CD4-positive, CD25-positive, alpha-beta regulatory T cell (primary cell): ENCODE data around the gene GPALPP1. TPM values are rescaled to one million over a fixed set of nuclear protein-coding genes. Genes with fewer than 3 reads are reported as not detected.
"Not testable (repeated sequence)": the region's sequence is repeated elsewhere in the genome, so short reads cannot be mapped to it uniquely, and the experiment has no call there.

Experiments used
- ATAC-seq, 2 donors: fragments of 150-1000 bp; cut with Tn5 transposase; one replicate each; pipeline ENCODE4 v1.10.0; 2021; ENCODE audit warnings: low read depth in 2 of 2, moderate number of reproducible peaks in 2 of 2, moderate library complexity in 1 of 2
- DNase-seq, 3 donors: peaks; one replicate each; pipeline versions ENCODE4 v3.0.0 to v3.0.0-alpha.2; 2012 to 2022; ENCODE audit warnings: mixed read lengths in 1 of 3
- H3K27ac ChIP-seq: one replicate; pipeline ENCODE4 v1.7.0; 2013; ENCODE audit warnings: mild to moderate bottlenecking, low read length; ENCODE audit not compliant: insufficient read depth, poor library complexity, severe bottlenecking
- H3K27me3 ChIP-seq: one replicate; pipeline ENCODE4 v1.7.0; 2013; ENCODE audit warnings: low read length; ENCODE audit not compliant: control insufficient read depth, insufficient read depth
- H3K36me3 ChIP-seq: one replicate; pipeline ENCODE4 v1.7.0; 2013; ENCODE audit warnings: mild to moderate bottlenecking, low read length, moderate library complexity; ENCODE audit not compliant: control insufficient read depth, insufficient read depth
- H3K4me1 ChIP-seq: 2 replicates; pipeline ENCODE4 v1.7.0; 2013; ENCODE audit warnings: mild to moderate bottlenecking, low read length; ENCODE audit not compliant: insufficient read depth, control insufficient read depth, poor library complexity, severe bottlenecking
- H3K4me3 ChIP-seq: one replicate; pipeline ENCODE4 v1.7.0; 2013; ENCODE audit warnings: low read depth, mild to moderate bottlenecking, low read length, moderate library complexity
- H3K9me3 ChIP-seq, 2 experiments: 1 replicate in 1 of 2; 2 replicates in 1 of 2; pipeline ENCODE4 v1.7.0; 2013; ENCODE audit warnings: low read length in 2 of 2, mild to moderate bottlenecking in 1 of 2, moderate library complexity in 1 of 2; ENCODE audit not compliant: control insufficient read depth in 2 of 2
- H3K27ac Mint-ChIP-seq, 3 donors: one replicate each; pipeline ENCODE4 v1.8.0; 2020 to 2022; ENCODE audit warnings: mild to moderate bottlenecking in 3 of 3, mixed read lengths in 3 of 3, moderate library complexity in 2 of 3
- H3K27me3 Mint-ChIP-seq: one replicate; pipeline ENCODE4 v1.8.0; 2022; ENCODE audit warnings: mild to moderate bottlenecking, mixed read lengths
- H3K36me3 Mint-ChIP-seq: one replicate; pipeline ENCODE4 v1.8.0; 2020; ENCODE audit warnings: mixed read lengths
- H3K4me1 Mint-ChIP-seq, 4 donors: one replicate each; pipeline ENCODE4 v1.8.0; 2020 to 2022; ENCODE audit warnings: mixed read lengths in 4 of 4, mild to moderate bottlenecking in 1 of 4
- H3K4me3 Mint-ChIP-seq, 4 donors: one replicate each; pipeline ENCODE4 v1.8.0; 2020 to 2022; ENCODE audit warnings: mild to moderate bottlenecking in 4 of 4, mixed read lengths in 4 of 4, moderate library complexity in 3 of 4
- H3K9me3 Mint-ChIP-seq, 7 donors: one replicate each; pipeline ENCODE4 v1.8.0; 2020 to 2022; ENCODE audit warnings: mixed read lengths in 7 of 7, mild to moderate bottlenecking in 3 of 7, moderate library complexity in 2 of 7
- polyA plus RNA-seq, 4 donors: library from polyadenylated mRNA; unstranded; fragments of 300-500 nt; fragmentation: Illumina TruSeq; gene quantifications; one replicate each; pipeline ENCODE4 v1.2.3, GENCODE V29; 2021
- total RNA-seq: library from RNA; stranded (reverse); gene quantifications from one replicate; pipeline ENCODE4 v1.2.3, GENCODE V29; 2022

Gene GPALPP1
- total and polyA plus RNA-seq, 5 donors from 2014 or later, result 18.1 to 31.1 (median 19.5) TPM

DNA sequence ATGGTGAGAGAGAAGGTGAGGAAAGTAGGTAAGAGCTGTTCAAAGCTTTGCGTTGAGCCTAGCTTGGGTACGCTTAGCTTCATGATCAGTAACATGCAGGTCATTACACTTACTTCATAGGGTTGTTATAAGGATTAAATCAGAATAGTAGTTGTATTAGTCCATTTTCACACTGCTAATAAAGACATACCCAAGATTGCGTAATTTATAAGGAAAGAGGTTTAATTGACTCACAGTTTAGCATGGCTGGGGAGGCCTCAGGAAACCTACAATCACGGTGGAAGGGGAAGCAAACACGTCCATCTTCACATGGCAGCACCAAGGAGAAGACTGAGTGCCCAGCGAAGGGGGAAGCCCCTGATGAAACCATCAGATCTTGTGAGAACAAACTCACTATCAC, 21.9 kb downstream of the GPALPP1 start:
- Mint-ChIP-seq H3K27ac (peak overlapping the region in 1 of 3 donors; percentile 5), H3K4me3 (no peak overlapping the region), H3K4me1 (peaks cover 0 to 9% (median 2%) of the 10 kb centered on the region in 4 donors), H3K9me3 (no peaks in the 10 kb centered on the region), H3K36me3 (peaks cover 56% of the 10 kb centered on the region), H3K27me3 (no peaks in the 10 kb centered on the region)
- H3K9me3 ChIP-seq, result no peaks in the 10 kb centered on the region
- H3K36me3 ChIP-seq, result peaks cover 67% of the 10 kb centered on the region
- DNase-seq (no peak), ATAC-seq (no peak)
- no peaks in the 10 kb centered on the region for H3K27me3 ChIP-seq
- no peak overlapping the region for H3K27ac ChIP-seq
- no peaks in the 10 kb centered on the region for H3K4me1 ChIP-seq
- H3K4me3 ChIP-seq, result no peak overlapping the region

DNA sequence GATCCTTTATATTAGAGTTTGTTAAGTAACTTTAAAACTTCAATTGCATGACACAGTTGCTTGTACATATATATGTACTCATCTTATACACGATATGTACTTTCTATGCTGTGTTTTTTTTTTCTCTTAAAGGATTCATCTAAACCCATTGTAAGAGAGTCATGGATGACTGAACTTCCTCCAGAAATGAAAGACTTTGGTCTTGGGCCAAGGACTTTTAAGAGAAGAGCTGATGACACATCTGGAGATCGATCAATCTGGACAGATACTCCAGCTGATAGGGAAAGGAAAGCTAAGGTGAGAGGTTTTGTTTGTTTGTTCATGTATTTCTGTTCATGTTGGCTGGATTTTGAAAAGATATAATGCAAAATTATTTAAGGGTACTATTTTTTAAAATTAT, 26.0 kb downstream of the GPALPP1 start:
- no peak overlapping the region for H3K4me3 ChIP-seq
- ATAC-seq (no peak), DNase-seq (no peak)
- peak overlapping the region in 2 of 3 donors; percentile 4 to 58 for H3K27ac Mint-ChIP-seq
- no peak overlapping the region for H3K4me3 Mint-ChIP-seq
- H3K4me1 Mint-ChIP-seq, result peaks cover 0 to 9% (median 2%) of the 10 kb centered on the region in 4 donors
- H3K9me3 Mint-ChIP-seq, result no peaks in the 10 kb centered on the region
- no peaks in the 10 kb centered on the region for H3K9me3 ChIP-seq
- peaks cover 62% of the 10 kb centered on the region for H3K36me3 ChIP-seq
- H3K4me1 ChIP-seq, result no peaks in the 10 kb centered on the region
- H3K27me3 Mint-ChIP-seq, result no peaks in the 10 kb centered on the region
- no peak overlapping the region for H3K27ac ChIP-seq
- peaks cover 44% of the 10 kb centered on the region for H3K36me3 Mint-ChIP-seq
- H3K27me3 ChIP-seq, result no peaks in the 10 kb centered on the region

DNA sequence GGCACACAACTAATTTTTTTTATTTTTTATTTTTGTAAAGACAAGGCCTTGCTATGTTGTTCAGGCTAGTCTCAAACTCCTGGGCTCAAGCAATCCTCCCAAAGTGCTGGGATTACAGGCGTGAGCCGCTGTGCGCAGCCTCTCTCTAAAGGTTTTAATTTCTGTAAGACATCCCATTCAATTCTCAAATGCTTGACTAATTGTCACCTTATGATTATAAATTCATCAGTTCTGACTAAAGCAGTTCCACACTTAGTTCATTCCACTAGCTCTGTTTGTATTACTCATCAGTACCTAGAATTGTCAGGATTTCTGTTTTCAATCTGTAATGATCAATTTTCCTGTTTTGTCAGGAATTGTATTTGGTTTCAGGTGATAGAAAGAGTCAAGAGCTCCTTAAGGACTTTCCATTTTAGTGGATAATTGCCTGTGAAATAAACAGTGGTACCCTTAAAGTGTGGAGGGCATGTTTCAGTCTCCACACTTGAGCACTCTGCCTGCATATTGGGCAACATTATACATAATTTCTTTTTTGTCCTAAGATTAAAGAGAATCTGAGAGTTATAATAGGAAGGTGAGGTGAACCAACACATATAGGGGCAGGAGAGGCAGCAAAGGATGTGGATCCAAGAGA, 27.6 kb downstream of the GPALPP1 start:
- Mint-ChIP-seq H3K4me1 (peaks cover 0 to 9% (median 3%) of the 10 kb centered on the region in 4 donors), H3K27me3 (no peaks in the 10 kb centered on the region), H3K4me3 (no peak overlapping the region), H3K27ac (no peak overlapping the region), H3K9me3 (no peaks in the 10 kb centered on the region), H3K36me3 (peaks cover 36% of the 10 kb centered on the region)
- no peaks in the 10 kb centered on the region for H3K27me3 ChIP-seq
- H3K4me3 ChIP-seq, result no peak overlapping the region
- H3K27ac ChIP-seq, result no peak overlapping the region
- H3K4me1 ChIP-seq, result no peaks in the 10 kb centered on the region
- DNase-seq (no peak), ATAC-seq (no peak)
- H3K36me3 ChIP-seq, result peaks cover 64% of the 10 kb centered on the region
- H3K9me3 ChIP-seq, result no peaks in the 10 kb centered on the region

DNA sequence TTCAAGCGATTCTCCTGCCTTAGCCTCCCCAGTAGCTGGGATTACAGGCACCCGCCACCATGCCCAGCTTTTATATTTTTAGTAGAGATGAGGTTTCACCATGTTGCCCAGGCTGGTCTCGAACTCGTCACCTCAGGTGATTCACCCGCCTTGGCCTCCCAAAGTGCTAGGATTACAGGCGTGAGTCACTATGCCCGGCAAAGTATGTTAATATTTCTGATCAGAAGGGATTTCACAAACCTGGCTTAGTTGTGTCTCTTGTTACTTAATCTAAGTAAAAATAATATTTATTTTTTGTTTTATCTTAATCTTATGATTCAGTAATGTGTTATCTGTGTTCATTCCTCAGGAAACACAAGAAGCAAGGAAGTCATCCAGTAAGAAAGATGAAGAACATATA, 30.6 kb downstream of the GPALPP1 start:
- H3K36me3 Mint-ChIP-seq, result peaks cover 26% of the 10 kb centered on the region

DNA sequence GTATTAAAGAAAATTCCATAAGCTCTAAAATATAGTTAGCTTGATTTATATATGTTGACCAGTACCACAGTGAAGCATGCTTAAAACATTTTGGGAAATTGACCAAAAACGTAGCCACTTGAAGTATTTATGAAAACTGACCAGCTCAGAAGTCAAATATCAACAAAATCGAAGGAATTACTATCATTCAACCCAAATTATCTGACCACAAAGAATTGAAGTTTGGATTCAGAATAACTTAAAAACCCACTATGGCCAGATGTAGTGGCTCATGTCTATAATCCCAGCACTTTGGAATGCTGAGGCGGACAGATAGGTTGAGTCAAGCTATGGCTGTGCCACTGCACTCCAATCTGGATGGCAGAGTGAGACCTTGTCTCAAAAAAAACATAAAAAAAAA, 31.9 kb downstream of the GPALPP1 start:
- ATAC-seq (no peak), DNase-seq (no peak)
- H3K4me1 Mint-ChIP-seq, result peaks cover 0 to 2% (median 0%) of the 10 kb centered on the region in 4 donors
- peak overlapping the region in 1 of 3 donors; percentile 38 for H3K27ac Mint-ChIP-seq
- H3K27me3 Mint-ChIP-seq, result no peaks in the 10 kb centered on the region
- Histone ChIP-seq H3K4me1 (no peaks in the 10 kb centered on the region), H3K9me3 (no peaks in the 10 kb centered on the region), H3K4me3 (no peak overlapping the region), H3K27me3 (no peaks in the 10 kb centered on the region), H3K27ac (no peak overlapping the region), H3K36me3 (peaks cover 49% of the 10 kb centered on the region)
- H3K9me3 Mint-ChIP-seq, result no peaks in the 10 kb centered on the region
- no peak overlapping the region for H3K4me3 Mint-ChIP-seq
- H3K36me3 Mint-ChIP-seq, result peaks cover 22% of the 10 kb centered on the region

More for the DNA sequence above, 30.6 kb downstream of the GPALPP1 start:
- not testable (repeated sequence) for H3K27ac Mint-ChIP-seq, H3K9me3 Mint-ChIP-seq, H3K27ac ChIP-seq, H3K27me3 ChIP-seq, ATAC-seq, DNase-seq, H3K4me1 ChIP-seq, H3K4me3 ChIP-seq, H3K9me3 ChIP-seq, H3K4me1 Mint-ChIP-seq, H3K27me3 Mint-ChIP-seq, H3K4me3 Mint-ChIP-seq
- H3K36me3 ChIP-seq, result peaks cover 57% of the 10 kb centered on the region

GRCh38 chr13:45024847-45025246, 35.5 kb downstream of the GPALPP1 start:
- Mint-ChIP-seq H3K36me3 (peaks cover 34% of the 10 kb centered on the region), H3K27me3 (no peaks in the 10 kb centered on the region), H3K4me1 (peaks cover 0 to 2% (median 0%) of the 10 kb centered on the region in 4 donors), H3K27ac (no peak overlapping the region), H3K4me3 (no peak overlapping the region), H3K9me3 (no peaks in the 10 kb centered on the region)
- ATAC-seq, result no peak
- no peak overlapping the region for H3K27ac ChIP-seq
- no peaks in the 10 kb centered on the region for H3K27me3 ChIP-seq
- no peaks in the 10 kb centered on the region for H3K4me1 ChIP-seq
- DNase-seq, result no peak
- no peaks in the 10 kb centered on the region for H3K9me3 ChIP-seq
- peaks cover 57% of the 10 kb centered on the region for H3K36me3 ChIP-seq
- H3K4me3 ChIP-seq, result no peak overlapping the region

DNA sequence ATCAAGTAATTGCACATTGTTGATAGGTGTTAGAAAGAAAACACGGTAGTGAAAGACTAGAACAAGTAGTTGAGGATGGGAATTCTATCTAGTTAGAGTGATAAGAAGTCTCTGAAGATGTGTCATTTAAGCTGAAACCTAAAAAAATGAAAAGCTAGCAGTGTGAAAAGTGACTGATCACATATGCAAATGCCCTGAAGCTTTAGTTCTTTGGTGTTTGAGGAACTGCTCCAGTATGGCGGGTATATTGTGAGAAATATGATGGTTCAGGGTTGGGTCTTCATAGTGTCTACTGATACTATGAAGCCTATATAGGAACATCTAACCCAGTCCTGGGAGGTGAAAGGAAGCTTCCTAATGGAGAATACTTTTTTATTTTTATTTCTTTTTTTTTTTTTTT, 45.0 kb downstream of the GPALPP1 start:
- Mint-ChIP-seq H3K27ac (no peak overlapping the region), H3K36me3 (peaks cover 14% of the 10 kb centered on the region), H3K4me1 (no peaks in the 10 kb centered on the region), H3K27me3 (no peaks in the 10 kb centered on the region), H3K4me3 (no peak overlapping the region), H3K9me3 (no peaks in the 10 kb centered on the region)
- DNase-seq (no peak), ATAC-seq (no peak)
- Histone ChIP-seq H3K27ac (no peak overlapping the region), H3K27me3 (no peaks in the 10 kb centered on the region), H3K36me3 (peaks cover 11% of the 10 kb centered on the region), H3K9me3 (no peaks in the 10 kb centered on the region), H3K4me3 (no peak overlapping the region), H3K4me1 (no peaks in the 10 kb centered on the region)

DNA sequence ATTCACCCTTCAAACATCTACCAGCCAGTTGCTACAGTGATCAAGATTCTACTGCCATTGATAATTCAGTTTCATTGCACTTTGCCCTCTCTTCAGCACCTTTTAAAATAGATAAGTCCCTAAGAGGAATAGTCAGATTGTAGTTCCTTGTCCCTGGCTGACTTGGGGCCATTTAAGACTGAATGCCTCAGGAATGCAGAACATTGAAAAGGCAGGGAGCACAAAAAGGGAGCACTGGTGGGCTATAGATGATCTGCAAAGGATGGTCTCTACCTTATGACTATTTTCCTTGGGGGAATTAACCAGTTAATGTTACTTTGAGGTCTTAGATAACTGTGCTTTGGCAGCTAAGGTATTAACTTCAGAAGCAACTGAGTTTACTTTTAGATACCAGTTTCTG, 46.9 kb downstream of the GPALPP1 start:
- Mint-ChIP-seq H3K36me3 (peaks cover 10% of the 10 kb centered on the region), H3K27ac (peak overlapping the region in 1 of 3 donors; percentile 47), H3K4me3 (no peak overlapping the region), H3K4me1 (peaks cover 0 to 6% (median 3%) of the 10 kb centered on the region in 4 donors), H3K27me3 (no peaks in the 10 kb centered on the region), H3K9me3 (no peaks in the 10 kb centered on the region)
- DNase-seq, result no peak
- no peaks in the 10 kb centered on the region for H3K4me1 ChIP-seq
- no peak overlapping the region for H3K27ac ChIP-seq
- no peaks in the 10 kb centered on the region for H3K27me3 ChIP-seq
- peaks cover 6% of the 10 kb centered on the region for H3K36me3 ChIP-seq
- ATAC-seq, result no peak
- no peaks in the 10 kb centered on the region for H3K9me3 ChIP-seq
- H3K4me3 ChIP-seq, result no peak overlapping the region
